GM10266 (cell line): ENCODE measurements around the gene RFWD3.

Source experiments
- DNase-seq: peaks from one replicate; pipeline ENCODE4 v3.0.0; 2012; ENCODE audit errors: extremely low spot score
- TF ChIP-seq, protein P1 (sequence below): IDR thresholded peaks from 2 replicates; pipeline ENCODE4 v1.5.1; 2012; ENCODE audit warnings: mild to moderate bottlenecking, low read depth; ENCODE audit not compliant: control insufficient read depth, insufficient read depth; ENCODE audit errors: missing control alignments

RFWD3 gene

DNA sequence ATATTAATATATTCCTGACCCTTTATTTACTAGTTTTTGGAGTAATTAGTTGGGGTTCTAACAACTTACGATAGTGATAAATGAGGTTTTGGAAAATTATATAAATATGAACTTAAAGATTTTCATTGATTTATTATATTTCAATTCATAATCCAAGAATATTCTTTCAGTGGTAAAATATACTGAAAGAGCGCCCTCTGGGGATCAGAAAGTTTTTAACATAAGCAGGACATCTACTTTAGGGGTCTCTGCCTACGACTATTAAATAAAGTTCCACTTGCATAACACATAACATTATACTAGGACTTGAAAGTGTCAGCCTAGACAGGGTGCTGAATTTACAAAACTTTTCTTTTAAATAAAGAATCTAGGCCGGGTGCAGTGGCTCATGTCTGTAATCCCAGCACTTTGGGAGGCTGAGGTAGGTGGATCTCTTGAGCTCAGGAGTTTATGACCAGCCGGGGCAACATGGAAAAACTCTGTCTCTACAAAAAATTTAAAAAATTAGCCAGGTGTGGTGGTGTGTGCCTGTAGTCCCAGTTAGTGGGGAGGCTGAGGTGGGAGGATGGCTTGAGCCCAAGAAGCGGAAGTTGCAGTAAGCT is 15.6 kb downstream of the RFWD3 start:
- DNase-seq: no peak

DNA sequence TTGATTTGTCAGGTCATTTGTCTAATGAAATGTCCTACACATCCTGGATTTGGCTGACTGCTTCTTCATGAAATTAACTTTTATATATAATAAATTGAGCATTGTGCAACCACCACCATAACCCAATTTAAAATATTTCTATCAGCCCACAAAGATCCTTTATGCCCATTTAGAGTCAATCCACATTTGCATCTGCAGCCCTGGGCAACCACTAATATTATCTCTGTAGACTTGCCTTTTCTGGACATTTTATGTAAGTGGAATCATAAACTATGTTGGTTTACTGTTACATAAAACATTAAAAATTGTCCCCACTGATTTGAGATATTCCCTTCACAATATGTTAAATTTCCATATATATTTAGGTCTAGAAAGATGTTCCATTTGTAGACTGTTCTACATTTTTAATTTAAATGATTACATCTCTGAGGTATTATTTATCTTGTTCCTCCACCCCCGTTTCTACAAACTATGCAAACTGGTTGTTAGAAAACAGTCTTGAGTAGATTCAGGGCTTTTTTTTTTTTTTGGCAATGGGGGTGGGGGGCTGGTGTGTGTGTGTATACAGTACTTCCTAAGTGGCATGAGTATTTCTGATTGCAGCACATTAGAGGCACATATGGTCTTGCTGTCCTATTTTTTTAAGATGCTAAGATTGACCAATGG is 16.7 kb downstream of the RFWD3 start:
- TF ChIP-seq, protein P1, sequence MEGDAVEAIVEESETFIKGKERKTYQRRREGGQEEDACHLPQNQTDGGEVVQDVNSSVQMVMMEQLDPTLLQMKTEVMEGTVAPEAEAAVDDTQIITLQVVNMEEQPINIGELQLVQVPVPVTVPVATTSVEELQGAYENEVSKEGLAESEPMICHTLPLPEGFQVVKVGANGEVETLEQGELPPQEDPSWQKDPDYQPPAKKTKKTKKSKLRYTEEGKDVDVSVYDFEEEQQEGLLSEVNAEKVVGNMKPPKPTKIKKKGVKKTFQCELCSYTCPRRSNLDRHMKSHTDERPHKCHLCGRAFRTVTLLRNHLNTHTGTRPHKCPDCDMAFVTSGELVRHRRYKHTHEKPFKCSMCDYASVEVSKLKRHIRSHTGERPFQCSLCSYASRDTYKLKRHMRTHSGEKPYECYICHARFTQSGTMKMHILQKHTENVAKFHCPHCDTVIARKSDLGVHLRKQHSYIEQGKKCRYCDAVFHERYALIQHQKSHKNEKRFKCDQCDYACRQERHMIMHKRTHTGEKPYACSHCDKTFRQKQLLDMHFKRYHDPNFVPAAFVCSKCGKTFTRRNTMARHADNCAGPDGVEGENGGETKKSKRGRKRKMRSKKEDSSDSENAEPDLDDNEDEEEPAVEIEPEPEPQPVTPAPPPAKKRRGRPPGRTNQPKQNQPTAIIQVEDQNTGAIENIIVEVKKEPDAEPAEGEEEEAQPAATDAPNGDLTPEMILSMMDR: no peak

More for the DNA sequence above, 15.6 kb downstream of the RFWD3 start:
- TF ChIP-seq, protein P1: peak; percentile 50

DNA sequence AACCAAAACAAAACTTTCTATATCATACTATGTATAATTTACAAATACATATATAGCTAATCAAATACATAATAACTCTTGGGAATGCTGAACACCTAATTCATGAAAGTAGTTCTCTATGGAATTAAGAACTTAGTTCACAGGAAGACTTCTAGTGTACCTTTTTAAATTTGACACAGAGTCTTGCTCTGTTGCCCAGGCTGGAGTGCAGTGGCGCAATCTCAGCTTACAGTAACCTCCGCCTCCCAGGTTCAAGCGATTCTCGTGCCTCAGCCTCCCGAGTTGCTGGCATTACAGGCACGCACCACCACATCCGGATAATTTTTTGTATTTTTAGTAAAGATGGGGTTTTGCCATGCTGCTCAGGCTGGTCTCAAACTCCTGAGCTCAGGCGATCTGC is 24.7 kb downstream of the RFWD3 start:
- TF ChIP-seq, protein P1: no peak
- DNase-seq: no peak

More for the DNA sequence above, 16.7 kb downstream of the RFWD3 start:
- no peak for DNase-seq

DNA sequence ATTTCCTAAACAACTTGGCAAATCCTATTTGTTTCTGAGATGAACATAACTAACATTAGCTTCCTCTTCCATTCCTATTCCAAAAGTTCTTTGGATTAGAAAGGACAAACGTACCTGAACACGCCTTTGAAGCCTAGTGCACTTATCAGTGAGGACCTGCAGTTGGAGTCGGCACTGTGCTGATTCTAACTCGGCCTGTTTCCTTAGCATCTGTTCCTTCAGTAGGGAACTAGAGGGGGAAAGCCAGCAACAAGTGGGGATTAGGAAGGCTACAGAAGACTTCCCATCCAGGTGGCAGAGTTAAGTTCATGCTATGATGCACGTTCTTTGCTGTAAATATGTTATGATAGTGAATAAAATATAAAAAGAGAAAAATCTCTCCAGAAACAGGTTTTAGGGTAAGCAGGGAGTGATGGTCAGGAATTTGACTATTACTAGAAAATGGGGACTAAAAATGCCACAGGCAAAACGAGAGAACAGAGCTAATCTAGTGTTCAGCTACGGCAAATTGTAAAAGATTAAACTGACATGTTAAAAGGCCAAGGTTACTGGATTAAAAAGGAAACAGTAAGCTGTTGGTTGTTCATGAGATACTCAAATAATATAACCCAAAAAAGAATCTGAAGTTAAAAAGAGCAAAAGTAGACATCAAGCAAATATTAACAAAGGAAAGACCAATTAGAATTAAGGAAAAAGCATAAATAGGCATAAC is 28.8 kb downstream of the RFWD3 start:
- no peak for DNase-seq
- TF ChIP-seq, protein P1: no peak

DNA sequence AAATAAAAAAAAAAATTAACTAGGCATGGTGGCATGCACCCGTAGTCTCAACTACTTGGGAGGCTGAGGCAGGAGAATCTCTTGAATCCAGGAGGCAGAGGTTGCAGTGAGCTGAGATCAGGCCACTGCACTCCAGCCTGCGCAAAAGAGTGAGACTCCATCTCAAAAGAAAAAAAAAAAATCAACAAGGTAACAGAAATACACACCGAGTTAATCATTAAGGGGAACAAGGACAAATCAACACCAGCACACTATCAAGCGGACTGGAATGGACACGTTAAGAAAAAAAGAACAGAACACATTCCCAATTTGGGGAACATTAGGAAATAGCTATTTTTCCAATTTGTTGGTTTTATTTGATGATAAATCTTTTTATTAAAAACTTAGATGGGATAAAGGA is 31.4 kb downstream of the RFWD3 start:
- no peak for DNase-seq
- TF ChIP-seq, protein P1: no peak

DNA sequence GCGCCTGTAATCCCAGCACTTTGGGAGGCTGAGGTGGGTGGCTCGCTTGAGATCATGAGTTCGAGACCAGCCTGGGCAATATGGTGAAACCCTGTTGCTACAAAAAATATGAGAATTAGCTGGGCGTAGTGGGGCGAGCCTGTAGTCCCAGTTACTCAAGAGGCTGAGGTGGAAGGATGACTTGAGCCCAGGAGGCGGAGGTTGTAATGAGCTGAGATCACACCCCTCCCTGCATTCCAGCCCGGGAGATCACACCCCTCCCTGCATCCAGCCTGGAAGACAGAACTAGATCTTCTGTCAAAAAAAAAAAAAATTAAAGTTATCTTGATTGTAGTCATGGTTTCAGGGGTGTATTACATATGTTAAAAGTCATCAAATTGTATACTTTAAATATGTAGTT is 33.0 kb downstream of the RFWD3 start:
- DNase-seq: no peak
- TF ChIP-seq, protein P1: no peak
